GM19035 (cell line): ENCODE measurements around the gene MGAM2.

ENCODE experiments used
- ATAC-seq: cut with Tn5 transposase; IDR thresholded peaks from one replicate; pipeline ENCODE4 v1.9.1; 2021; ENCODE audit not compliant: unreplicated experiment

Gene MGAM2

GRCh38 chr7:142263598-142264380 is 152.3 kb downstream of the MGAM2 start:
- no peak for ATAC-seq
